Epithelial cell of esophagus (primary cell): Measurements from ENCODE around the gene RPL26.
"Not testable (repeated sequence)": the region's sequence is repeated elsewhere in the genome, so short reads cannot be mapped to it uniquely, and the experiment has no call there.

Experiments used
- DNase-seq: peaks from one replicate; pipeline ENCODE4 v3.0.0; 2010; ENCODE audit warnings: low read depth
- H3K4me3 ChIP-seq: 2 replicates; pipeline ENCODE4 v1.5.1; 2011; ENCODE audit warnings: mild to moderate bottlenecking, low read length, control low read depth
- TF ChIP-seq, protein P1 (sequence below): IDR thresholded peaks from 2 replicates; pipeline ENCODE4 v1.5.1; 2011; ENCODE audit warnings: low read depth, mild to moderate bottlenecking, low read length, control low read depth, inconsistent platforms; ENCODE audit not compliant: insufficient read depth; ENCODE audit errors: missing control alignments

The RPL26 gene

GRCh38 chr17:8387914-8388651 is 5.1 kb upstream of the RPL26 start:
- TF ChIP-seq, protein P1, sequence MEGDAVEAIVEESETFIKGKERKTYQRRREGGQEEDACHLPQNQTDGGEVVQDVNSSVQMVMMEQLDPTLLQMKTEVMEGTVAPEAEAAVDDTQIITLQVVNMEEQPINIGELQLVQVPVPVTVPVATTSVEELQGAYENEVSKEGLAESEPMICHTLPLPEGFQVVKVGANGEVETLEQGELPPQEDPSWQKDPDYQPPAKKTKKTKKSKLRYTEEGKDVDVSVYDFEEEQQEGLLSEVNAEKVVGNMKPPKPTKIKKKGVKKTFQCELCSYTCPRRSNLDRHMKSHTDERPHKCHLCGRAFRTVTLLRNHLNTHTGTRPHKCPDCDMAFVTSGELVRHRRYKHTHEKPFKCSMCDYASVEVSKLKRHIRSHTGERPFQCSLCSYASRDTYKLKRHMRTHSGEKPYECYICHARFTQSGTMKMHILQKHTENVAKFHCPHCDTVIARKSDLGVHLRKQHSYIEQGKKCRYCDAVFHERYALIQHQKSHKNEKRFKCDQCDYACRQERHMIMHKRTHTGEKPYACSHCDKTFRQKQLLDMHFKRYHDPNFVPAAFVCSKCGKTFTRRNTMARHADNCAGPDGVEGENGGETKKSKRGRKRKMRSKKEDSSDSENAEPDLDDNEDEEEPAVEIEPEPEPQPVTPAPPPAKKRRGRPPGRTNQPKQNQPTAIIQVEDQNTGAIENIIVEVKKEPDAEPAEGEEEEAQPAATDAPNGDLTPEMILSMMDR, result no peak

GRCh38 chr17:8386841-8387240 is 3.8 kb upstream of the RPL26 start:
- no peak overlapping the region for H3K4me3 ChIP-seq
- TF ChIP-seq, protein P1, result no peak
- DNase-seq, result no peak

More at GRCh38 chr17:8387914-8388651, 5.1 kb upstream of the RPL26 start:
- H3K4me3 ChIP-seq, result no peak overlapping the region
- peak; percentile 37 for DNase-seq

- no peak overlapping the region for H3K4me3 ChIP-seq
Measured at GRCh38 chr17:8384801-8385378, 1.9 kb upstream of the RPL26 start.

GRCh38 chr17:8382880-8383142 is 182 bp downstream of the RPL26 start:
- no peak for DNase-seq
- H3K4me3 ChIP-seq, result peak overlapping the region; percentile 98
- TF ChIP-seq, protein P1, result no peak

More at GRCh38 chr17:8384801-8385378, 1.9 kb upstream of the RPL26 start:
- TF ChIP-seq, protein P1, result no peak
- DNase-seq, result peak; percentile 73

DNA sequence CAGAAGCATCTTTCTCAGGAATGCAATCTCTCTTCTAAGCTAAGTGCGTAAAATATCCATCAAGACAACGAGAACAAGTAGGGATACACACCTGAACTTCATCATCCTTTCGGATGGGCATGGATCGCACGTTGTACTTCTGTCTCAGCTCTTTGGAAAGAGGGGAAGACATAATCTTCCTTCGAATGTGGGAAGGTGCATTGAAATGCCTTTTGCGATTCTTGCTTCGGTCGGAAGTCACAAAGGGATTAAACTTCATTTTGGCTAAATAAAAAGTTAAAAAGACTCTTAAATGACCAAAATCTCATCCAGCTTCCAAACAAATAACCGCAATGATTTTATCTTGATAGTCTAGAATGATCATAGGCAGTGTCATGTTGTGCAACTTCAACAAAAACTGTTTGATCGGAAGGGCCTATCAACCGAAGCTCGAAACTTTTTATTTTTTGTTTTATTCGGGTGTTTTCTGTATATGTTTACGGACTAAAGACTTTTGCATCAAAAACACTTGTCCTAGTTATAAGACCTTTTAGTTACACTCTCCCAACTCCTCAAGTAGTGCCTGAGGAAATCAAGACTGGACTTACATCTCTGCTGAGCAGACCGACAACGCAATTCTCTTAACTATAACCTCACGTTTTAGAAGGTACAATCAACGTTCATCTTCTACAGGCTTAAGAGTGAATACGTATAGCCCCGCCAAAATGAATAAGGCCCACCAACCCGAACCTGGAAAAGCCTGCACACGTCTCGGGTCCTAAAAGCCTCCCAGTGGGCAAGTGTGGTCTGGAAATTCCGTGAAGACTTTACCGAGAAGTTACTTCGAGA is 727 bp downstream of the RPL26 start:
- TF ChIP-seq, protein P1, result no peak
- peak overlapping the region; percentile 98 for H3K4me3 ChIP-seq
- DNase-seq, result no peak

DNA sequence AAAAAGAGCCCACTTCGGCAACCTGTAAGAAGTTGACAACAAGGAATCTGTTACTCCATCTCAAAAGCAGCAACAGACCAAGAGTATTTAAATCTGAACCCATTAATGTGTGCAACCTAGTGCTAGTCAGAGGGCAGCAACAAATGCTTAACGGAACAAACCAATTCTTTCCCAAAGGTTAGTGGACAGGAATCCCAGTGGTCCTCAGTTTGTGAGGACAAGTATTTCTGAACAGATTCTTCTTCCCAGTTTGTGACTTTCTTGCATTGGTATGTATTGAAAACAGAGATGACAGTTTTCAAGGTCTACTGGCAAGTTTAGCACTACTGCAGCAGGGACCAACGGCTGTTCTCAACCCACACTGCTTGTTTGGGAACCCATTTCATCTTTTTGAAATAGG is 2.9 kb downstream of the RPL26 start:
- TF ChIP-seq, protein P1, result no peak
- DNase-seq, result no peak
- peak overlapping the region; percentile 0 for H3K4me3 ChIP-seq

- not testable (repeated sequence) for H3K4me3 ChIP-seq, DNase-seq
Measured at GRCh38 chr17:8378117-8378516, 4.9 kb downstream of the RPL26 start.
